ENCODE measurements around the gene SACS.
"Not testable (repeated sequence)": the region's sequence is repeated elsewhere in the genome, so short reads cannot be mapped to it uniquely, and the experiment has no call there.

SACS gene

DNA sequence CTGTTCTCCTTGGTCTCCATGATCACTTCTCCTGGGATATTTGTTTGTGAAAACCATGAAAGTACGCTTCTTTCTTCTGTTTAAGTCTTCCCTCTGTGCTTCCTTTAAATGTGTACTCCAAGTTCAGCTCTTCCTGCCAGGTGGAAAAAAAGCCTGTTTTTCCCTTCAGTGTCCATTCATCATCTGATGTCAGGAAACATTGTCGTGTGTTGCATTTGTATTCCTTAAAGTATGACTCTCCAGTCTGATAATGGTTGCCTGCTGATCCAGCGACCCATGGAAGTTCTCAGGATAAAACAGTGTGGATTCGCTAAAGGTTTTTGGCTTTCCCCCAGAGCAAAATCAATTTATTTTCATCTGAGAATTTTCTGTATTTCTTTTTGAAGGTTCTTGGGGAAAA, 22.3 kb downstream of the SACS start:
- DNase-seq = no peak

DNA sequence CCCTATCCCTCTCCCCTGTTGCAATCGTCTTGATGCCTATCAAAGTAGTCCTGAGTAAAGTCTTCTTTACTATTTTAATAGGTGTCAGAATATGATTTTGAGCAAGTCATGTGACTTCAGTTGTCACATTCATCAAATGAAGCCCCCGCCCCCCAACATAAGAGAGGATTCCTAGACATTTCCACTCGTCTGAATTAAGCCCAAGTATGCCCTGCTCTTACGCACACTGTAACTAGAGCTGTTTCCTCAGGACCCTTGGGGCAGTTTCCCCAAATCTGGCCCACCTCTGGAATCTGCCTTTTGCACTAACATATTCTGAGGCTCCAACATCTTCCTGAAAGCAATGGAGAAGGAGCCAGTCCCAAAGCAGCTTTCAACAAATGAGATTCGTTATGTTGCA, 25.5 kb downstream of the SACS start:
- DNase-seq = no peak

DNA sequence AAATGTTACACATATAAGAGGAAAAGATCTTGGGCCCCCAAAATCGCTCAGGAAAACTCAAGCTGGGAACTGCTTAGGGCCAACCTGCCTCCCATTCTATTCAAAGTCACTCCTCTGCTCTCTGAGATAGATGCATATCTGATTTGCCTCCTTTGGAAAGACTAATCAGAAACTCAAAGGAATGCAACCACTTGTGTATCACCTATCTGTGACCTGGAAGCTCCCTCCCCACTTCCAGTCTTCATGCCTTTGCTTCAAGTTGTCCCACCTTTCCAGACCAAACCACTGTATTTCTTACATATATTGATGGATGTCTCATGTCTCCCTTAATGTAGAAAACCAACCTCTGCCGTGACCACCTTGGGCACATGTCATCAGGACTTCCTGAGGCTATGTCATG, 32.3 kb downstream of the SACS start:
- not testable (repeated sequence) for DNase-seq

DNA sequence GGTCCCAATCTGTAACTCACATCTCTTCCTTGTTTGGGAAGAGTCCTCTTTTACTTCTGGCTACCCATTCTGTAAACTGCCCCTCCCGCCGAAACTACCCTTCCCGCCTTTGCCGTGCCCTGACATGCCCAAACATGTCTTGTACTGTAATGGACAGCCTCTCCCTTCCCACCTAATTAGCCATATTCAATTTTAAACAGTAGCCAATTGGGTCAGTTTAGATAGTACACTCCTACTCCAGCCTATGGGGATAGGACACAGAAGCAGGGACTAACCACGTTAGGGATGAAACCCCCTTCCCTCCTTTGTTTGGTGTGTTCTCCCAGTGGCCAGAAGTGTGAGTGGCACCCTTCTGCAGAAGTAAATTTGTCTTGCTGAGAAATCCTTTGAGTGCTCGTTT, 34.2 kb downstream of the SACS start:
- no peak for DNase-seq

DNA sequence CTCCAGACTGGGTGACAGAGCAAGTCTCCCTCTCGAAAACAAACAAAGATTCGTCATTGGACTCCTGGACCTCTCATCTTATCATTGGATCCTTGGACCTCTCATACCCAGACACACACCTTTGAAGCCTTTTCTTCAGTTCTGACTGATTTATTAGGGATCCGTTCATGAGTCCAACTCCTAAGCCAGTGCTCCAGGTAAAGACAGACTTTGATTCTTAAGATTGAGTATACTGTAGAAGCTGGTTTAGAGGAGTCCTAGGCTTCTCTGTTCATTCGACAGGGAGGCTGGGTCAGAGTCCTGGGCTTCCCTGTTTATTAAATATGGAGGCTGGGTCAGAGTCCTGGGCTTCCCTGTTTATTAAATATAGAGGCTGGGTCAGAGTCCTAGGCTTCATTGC, 38.7 kb downstream of the SACS start:
- DNase-seq = no peak

DNA sequence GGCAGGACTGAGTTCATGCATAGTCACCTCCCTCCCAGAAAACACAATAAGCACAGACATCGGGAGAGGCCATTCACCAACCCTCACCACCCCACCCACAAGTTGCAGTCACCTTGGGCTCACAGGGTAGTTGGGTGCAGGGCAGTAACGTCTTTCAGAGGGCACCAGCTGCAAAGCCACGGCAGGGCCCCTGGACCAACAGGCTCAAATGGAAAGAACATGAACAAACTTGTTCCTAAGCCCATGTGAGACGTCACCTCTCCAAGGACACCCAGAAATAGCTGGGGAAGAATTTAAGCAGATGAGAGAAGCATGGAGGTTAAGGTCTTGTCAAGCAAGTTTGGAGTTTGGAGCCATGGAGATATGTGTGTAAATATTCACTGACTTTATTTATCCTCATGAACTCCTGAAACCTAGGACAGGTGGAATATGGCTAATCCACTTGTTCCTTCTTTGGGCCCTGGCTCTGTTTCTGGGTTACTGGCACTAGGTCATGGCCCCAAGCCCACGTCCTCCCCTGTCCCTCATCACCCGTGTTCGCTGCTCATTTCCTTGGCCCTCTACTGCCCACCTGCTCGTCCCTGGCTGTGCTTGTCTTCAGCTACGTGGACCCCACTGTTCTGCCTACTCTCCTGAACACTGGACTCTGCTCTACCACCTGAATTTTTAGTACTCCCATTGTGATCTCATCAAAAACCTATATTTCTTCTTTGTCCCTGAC, 40.4 kb downstream of the SACS start:
- DNase-seq = no peak

DNA sequence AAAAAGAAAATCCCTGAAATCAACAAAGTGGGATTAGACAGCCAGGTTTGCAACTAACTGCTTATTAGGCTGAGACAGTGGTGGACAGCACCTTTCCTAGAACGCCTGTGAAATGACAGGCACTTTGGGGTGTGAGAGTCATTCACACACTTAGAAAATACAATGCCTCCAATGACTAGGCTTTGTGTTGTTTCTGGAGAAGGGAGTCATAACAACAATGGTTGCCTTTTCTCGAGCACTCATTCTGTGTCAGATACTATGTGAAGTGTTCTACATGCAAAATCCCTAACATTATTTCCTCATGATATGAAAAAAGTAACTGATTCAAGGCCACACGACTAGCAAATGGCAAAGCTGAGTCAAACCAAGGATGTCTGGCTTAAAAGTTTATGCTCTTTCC, 41.2 kb downstream of the SACS start:
- no peak for DNase-seq

DNA sequence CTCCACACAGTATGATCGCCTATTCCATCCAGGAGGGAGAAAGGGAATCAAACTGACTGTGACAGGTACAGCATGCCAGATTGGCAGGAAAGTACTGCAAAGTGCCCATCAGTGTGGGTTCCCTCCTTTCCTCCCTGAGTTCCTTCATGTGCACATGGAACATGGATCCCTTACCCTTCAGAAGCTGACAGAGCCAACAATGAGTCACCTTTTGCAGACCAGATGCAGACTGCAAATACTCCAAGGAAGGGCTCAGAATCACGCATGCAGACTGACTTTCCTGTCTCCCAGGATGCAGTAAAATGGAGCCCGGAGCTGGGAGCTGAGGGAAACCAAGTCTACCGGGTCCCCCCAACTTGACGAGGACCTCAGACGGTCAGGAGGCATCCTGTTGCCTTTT, 41.8 kb downstream of the SACS start:
- DNase-seq = no peak

DNA sequence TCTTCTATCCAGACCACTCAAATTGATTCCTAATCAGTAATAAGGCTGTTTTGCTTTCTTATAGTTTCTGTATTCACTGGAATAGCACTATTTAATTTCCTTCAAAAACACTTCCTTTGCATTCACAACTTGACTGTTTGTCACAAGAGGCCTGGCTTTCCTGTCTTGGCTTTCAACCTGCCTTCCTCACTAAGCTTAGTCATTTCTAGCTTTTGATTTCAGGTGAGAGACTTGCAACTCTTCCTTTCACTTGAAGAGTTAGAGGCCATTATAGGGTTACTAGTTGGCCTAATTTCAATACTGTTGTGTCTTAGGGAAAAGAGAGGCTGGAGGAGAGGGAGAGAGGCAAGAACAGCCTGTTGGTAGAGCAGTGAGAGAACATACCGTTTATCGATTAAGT, 47.0 kb downstream of the SACS start:
- DNase-seq = no peak

DNA sequence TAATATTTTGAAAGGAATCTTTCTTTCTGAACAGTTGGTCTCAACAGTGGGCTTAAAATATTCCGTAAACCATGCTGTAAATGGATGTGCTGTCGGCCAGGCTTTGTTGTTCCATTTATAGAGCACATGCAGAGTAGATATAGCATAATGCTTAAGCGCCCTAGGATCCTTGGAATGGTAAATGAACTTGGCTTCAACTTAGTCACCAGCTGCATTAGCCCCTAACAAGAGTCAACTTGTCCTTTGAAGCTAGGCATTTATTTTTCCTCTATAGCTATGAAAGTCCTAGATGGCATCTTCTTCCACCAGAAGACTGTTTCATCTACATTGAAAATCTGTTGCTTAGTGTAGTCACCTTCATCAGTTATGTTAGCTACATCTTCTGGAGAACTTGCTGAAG, 47.6 kb downstream of the SACS start:
- DNase-seq = no peak

DNA sequence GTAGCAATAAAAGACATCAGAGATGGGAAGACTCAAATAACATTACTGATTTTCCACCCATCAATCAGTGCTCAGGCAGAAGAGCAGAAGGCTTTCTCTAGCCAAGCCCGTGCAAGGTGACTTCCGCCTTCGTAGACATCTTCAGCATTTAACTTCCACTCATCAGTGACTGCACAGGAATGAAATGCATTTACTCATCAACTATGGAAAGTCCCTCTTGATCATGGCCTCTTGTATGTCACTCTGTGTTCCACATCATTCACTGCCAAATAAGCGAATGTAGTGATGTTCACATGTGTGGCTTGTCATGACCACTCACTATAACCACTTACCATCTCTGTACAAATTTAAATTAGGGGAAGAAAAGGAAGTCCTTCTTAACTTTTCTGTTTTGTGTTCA, 49.4 kb downstream of the SACS start:
- no peak for DNase-seq

DNA sequence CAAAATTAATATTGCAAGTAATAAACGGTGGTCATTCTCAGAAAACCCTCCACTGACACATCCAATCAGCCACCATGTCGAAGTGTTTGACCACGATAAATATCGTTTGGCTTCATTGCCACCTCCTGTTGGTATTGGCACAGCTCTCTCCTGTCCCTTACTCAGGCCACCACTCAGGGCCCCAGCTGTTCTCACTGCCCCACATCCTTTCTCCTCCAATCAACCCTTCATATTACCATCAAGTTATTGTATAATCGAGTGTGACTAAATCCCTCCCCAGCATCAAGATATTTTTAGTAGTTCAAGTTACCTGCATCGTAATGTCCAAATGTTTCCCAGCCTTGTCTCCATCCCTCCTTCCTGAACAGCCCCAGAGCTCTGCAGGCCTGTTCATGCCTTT, 50.4 kb downstream of the SACS start:
- DNase-seq = no peak

DNA sequence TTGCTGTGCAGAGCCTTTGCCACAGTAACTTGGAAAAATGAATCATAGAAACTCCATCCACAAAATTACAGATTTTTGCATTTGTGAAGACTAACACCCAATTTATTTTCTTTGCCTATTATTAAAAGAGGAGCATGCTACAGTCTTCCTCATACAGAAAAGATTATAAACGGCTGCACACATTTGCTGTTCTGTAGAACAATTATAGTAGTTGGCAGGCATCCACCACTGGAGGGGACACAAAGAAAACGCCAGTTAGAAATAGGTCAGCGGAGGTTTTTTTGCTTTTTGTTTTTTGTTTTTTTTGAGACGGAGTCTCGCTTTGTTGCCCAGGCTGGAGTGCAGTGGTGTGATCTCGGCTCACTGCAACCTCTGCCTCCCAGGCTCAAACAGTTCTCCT, 51.6 kb downstream of the SACS start:
- DNase-seq = no peak

DNA sequence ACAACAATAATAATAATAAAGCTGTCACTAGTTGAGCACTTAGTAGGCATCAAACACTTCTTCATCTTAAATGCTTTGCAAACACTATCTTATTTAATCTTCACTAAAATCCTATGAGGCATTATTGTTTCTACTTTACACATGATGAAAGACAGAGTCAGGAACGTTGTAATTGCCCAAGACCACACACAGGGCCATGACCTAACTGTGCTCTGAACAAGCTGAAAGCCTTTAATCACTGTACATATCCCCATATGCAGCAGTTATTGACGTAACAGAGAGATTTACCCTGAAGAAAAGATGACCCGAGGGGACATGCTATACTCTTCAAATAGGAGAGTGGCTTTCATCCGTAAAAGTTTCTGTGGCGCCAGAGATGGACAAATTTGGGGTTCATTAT, 53.0 kb downstream of the SACS start:
- no peak for DNase-seq

DNA sequence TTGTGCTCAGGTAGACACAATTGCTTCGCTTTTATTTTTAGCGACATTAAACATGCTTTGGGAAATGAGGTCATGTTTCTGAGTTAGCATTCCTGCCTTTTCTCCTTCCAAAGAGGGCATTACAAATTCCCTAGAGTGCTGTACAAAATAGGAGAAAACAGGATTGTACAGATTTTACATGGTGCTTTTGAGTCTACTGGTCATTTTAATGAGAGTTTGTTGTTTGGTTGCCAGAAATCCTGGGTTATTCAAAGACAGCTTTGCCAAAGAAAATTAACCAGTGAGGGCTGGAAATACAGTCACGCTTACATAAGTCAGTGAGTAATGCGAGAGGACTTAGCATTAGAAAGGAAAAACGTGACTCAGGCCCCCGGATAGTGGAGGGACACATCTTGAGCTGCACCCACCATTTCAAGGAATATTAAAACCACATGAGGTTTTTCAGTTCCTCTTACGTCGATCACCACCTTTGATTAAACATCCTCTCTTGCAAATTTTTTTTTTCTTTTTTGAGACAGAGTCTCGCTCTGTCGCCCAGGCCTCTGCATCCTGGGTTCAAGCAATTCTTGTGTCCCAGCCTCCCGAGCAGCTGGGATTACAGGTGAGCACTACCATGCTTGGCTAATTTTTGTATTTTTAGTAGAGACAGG, 55.4 kb downstream of the SACS start:
- peak; percentile 67 for DNase-seq

DNA sequence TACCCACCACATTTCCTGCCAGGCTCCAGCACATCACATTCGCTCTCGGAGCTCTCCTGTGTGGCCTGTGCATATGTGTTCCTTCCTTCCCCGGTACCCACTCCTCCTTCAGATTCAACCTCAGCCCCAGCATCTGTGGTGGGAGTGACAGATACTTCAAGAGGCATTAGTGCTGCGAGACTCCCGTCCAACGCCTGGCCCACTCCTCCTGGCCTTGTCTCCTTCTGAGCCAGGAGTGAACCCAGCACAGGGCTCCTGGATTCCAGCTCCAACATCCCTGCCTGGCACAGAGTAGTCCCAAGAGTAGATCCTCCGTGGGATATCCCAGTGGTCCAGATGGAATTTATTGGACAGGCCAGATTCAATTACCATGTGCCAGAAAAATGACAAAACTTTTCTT, 55.9 kb downstream of the SACS start:
- DNase-seq = peak; percentile 61

DNA sequence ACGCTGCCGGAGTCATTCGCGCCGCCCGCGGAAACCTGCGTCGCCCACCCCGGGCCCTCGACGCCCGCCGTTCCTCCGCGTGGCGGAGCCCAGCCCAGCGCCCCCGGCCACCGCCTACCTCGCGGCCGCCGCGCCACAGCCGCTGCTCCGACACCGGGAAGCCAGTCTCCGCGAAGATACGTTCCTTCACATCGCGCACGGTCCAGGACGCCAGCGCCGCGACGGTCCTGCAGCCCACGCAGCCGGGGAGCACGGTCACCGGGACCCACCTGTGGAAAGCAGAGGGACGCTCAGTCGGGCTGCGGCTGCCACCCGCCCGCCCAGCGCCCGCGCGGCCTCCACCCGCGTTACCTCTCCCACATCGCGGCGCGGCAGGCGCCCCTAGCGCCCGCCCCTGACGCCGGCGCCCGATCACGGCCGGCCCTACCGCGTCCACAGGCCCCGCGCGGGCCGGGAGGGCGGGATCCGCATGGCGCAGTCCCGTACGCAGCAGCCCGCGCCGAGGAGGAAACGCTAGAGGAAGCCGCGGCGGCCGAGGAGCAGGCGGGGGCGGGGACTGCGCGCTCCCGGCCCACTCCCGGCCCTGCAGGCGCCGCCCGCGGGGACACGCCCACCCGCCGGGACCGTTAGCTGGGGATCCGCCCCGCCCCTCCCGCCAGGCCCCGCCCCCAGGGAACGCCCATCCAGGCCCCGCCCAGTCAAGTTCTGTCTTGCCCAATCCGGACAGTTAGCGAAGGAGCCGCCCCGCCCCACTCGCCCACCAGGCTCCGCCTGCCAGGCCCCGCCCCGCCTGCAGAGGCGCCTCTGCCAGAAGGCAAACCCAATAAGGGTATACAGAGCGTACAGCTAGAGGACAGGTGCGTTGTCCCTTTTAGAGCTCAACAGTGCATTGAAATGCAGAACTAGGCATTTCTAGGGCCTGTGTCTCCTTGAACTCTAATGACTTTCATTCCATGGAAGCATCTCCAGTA, 58.2 kb downstream of the SACS start:
- peak; percentile 99 for DNase-seq

DNA sequence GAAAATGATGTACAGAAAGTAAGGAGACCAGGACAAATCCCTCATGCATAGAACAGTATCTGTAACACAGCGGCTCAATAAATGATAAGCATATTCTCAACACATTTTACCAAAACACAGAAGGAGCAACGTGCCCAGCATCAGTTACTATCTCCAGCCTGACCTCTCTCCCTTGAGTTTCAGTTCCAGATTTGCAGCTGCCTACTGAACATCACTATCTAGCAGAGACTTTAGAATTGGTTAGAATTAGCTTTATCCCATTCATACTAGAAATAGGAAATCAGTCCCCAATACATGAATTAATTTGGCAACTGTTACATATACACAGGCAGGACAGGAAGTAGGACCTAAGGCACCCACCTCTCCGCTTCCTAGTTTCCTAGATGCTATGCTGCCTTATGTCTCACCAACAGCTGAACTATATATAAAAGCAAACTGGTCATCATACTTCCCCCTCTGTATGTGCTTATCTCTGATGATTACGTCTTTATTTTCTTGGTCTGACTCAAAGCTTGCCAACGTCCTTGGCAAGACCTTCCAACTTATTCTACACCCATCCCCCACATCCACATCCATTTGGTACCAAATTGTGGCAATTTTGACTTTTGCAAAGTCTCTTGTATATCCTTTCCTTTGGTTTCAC, 61.1 kb downstream of the SACS start:
- no peak for DNase-seq

DNA sequence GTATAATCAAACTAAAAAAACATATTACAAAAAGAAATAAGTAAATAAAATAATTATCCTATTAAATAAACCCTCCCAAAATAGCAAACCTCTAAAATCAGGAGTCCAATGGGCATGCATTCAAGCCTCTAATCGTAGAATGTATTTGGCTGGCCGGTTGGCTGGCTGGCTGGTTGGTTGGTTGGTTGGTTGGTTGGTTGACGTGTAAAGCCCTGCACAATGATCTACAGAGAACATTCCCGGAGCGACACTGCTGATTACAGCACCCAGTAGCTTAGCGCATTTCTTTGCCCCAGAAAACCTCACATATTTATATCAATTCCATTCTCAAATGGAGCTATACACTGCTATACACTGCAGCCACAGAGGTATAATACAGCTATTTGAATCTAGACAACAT, 65.6 kb downstream of the SACS start:
- DNase-seq = no peak

DNA sequence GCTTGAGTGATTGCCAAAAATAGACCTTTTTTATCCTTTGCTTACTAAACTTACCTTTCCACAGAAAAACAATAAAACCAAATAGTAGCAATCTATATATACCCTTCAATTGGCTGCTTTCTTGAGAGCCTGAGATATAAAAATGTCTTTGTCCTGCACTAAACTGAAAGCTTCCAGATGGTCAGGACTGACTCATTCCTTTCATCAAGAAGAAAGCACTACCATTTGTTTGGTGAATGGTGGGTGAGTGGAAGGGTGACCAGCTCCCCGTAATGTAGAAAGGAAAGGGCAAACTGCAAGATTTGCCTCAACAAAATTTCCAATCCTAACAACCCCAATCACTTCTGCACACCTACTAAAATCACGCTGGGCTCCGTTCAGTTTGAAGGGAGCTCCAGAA, 67.8 kb downstream of the SACS start:
- DNase-seq = no peak

DNA sequence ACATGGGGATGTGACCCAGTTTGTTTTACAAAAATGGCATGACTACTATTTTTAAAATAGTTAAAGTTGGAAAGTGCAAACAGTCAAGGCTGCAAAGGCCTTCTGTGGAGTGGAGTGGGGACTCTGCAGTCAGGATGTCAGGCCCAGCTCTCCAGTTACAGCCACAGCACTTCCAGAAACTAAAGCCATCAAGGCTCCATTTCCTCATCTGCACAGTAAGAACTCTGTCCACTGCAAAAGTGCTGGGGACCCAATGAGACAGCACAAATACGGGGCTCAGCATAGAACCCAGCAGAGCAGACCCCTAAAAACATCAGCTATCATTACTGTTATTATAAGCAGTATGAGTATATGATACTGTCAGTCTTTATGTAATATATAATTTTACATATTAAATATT, 73.6 kb downstream of the SACS start:
- DNase-seq = no peak

DNA sequence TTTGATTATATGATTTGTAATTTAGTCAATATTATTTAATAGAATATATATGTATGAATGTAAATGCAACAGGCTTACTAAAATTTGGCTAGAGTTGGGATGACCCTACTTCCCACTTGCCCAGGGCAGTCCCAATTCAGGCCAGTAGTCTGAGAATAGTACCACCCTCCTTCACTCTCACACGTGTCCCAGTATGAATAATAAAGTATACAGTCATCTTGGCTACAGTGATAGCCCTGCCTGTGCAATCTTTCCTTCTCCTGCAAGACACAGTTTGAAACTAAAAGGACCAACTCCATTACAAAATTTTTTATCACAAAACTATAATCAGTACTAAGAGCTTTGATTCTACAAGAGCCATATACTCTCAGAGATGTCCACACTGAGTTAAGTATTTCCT, 76.2 kb downstream of the SACS start:
- DNase-seq = no peak

DNA sequence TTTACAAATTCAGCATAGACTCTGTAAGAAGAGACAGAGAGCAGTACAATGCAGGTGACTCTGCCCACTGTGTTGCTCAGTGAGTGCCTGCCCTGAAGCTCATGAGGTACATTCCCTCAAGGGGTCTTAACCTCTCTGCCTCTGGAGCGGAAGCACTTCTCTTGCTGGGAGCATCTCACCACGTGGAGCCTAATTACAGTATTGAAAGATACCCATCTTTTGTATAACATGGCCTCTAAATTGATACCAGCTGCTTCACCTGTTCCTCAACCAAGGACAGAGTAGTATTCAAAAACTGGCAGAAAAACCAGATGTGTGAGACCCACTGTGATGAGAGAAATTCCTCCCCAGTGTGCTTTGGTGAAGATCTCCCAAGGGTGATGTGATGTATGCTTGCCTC, 77.1 kb downstream of the SACS start:
- DNase-seq = no peak

Data from activated CD8-positive, alpha-beta memory T cell treated with anti-CD3 and anti-CD28 coated beads for 24 hours (primary cell).